ENCODE measurements around the gene DLGAP1.

The DLGAP1 gene

DNA sequence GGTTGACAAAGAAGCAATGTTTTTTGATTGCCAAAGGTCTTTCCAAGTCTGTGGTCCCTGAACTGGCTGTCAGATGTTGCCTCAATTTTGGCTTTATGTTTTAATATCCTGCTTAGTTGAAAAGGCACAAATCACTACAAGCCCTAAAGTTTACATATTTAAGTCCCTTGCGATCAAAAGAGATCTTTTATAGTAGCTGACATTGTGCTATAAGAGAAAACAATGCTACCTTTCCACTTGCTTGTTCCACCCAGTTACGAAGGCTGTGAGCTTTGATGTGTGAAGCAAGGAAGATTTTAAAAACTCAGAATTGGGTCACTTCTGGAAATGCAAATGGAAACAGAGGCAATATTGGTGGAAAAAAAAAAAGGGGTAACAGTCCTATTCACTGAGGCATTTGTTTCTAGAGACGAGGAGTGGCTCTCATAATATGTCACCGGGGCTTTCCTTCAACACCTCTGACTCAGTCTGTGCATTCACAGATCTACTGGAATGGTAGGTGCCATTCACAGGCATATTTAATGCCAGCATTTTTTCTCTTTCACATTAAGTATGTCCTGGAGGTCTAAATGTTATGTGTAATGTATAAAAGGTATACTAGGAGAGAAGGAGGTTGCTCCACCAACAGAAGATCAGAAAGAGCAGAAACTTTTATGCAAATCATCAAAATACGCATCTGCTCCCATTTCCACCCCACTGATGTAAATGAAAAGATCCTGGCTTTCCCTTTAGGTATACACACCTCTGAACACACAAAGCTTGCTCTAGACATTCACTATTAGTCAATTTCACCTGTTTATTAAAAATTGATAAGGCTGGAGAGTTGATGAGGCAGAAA, 913.3 kb downstream of the DLGAP1 start:
- Histone ChIP-seq H3F3A (ENCODE audit: insufficient read depth) (no peaks in the 10 kb centered on the region), H3K27ac (ENCODE audit: low read depth, low read length) (no peak overlapping the region), H3K4me3 (ENCODE audit: insufficient read depth, low read length, poor library complexity, severe bottlenecking) (no peak overlapping the region), H3K9ac (ENCODE audit: low read length) (no peak overlapping the region), H3K9me2 (replicated peaks; ENCODE audit: insufficient read depth, low read length) (no peaks in the 10 kb centered on the region), H3K9me3 (ENCODE audit: insufficient read depth, low read length) (no peaks in the 10 kb centered on the region), H3K27me3 (ENCODE audit: low read length) (no peaks in the 10 kb centered on the region), H3K36me3 (ENCODE audit: low read length) (no peaks in the 10 kb centered on the region), H2AFZ (ENCODE audit: low read depth, low read length, severe bottlenecking) (no peak overlapping the region), H3K79me2 (ENCODE audit: insufficient read depth, low read length) (no peaks in the 10 kb centered on the region), H4K20me1 (ENCODE audit: low read depth, low read length) (no peaks in the 10 kb centered on the region), H3K4me2 (ENCODE audit: low read depth, low read length, poor library complexity, severe bottlenecking) (no peak overlapping the region)
- TF ChIP-seq, protein P1, sequence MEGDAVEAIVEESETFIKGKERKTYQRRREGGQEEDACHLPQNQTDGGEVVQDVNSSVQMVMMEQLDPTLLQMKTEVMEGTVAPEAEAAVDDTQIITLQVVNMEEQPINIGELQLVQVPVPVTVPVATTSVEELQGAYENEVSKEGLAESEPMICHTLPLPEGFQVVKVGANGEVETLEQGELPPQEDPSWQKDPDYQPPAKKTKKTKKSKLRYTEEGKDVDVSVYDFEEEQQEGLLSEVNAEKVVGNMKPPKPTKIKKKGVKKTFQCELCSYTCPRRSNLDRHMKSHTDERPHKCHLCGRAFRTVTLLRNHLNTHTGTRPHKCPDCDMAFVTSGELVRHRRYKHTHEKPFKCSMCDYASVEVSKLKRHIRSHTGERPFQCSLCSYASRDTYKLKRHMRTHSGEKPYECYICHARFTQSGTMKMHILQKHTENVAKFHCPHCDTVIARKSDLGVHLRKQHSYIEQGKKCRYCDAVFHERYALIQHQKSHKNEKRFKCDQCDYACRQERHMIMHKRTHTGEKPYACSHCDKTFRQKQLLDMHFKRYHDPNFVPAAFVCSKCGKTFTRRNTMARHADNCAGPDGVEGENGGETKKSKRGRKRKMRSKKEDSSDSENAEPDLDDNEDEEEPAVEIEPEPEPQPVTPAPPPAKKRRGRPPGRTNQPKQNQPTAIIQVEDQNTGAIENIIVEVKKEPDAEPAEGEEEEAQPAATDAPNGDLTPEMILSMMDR (IDR thresholded peaks at IDR 0.05; ENCODE audit: insufficient read depth, low read length, poor library complexity, severe bottlenecking) = no peak
- TF ChIP-seq EZH2phosphoT487 (conservative IDR thresholded peaks at IDR 0.05; ENCODE audit: low read length) = no peak

DNA sequence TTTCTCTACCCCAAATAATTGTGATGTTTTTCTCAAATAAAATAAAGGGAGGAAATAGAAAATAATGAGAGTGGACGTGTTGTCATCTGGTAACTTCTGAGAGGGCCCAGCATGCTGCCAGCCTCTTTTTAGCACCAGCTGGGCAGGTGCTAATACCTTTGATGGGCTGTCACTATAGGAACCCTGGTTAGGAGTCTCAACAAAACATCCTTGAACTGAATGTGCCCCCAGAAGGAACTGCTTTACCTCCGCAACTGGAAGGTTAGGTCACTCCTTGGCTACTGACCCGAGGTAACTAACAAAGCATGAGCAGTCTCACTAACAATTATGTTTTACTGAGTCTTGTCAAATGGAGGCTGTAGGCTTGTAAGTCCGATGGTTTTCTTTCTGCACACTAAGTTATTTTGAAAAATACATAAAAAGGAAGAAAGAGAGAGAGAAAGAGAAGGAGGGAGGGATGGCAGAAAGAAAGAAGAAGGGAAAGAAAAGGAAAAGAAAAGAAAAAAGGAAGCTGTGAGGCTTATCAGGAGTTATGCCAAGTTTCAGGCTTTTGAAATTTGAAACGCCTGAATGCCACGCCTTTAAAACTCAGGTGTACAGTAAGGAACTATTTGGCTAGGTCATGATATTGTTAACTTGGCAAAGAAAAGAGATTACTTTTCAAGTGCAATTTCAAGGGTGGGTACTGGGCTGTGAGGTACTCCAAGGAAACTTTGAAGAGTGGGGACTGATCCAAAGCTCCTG, 914.1 kb downstream of the DLGAP1 start:
- Histone ChIP-seq H3F3A (ENCODE audit: insufficient read depth) (no peaks in the 10 kb centered on the region), H3K9ac (ENCODE audit: low read length) (no peak overlapping the region), H3K4me2 (ENCODE audit: low read depth, low read length, poor library complexity, severe bottlenecking) (no peak overlapping the region), H3K9me3 (ENCODE audit: insufficient read depth, low read length) (no peaks in the 10 kb centered on the region), H2AFZ (ENCODE audit: low read depth, low read length, severe bottlenecking) (no peak overlapping the region), H3K27me3 (ENCODE audit: low read length) (no peaks in the 10 kb centered on the region), H3K27ac (ENCODE audit: low read depth, low read length) (no peak overlapping the region), H3K4me3 (ENCODE audit: insufficient read depth, low read length, poor library complexity, severe bottlenecking) (no peak overlapping the region), H4K20me1 (ENCODE audit: low read depth, low read length) (no peaks in the 10 kb centered on the region), H3K9me2 (replicated peaks; ENCODE audit: insufficient read depth, low read length) (no peaks in the 10 kb centered on the region), H3K36me3 (ENCODE audit: low read length) (no peaks in the 10 kb centered on the region), H3K79me2 (ENCODE audit: insufficient read depth, low read length) (no peaks in the 10 kb centered on the region)
- TF ChIP-seq, protein P1 (IDR thresholded peaks at IDR 0.05; ENCODE audit: insufficient read depth, low read length, poor library complexity, severe bottlenecking) = no peak
- no peak for TF ChIP-seq EZH2phosphoT487 (conservative IDR thresholded peaks at IDR 0.05; ENCODE audit: low read length)

DNA sequence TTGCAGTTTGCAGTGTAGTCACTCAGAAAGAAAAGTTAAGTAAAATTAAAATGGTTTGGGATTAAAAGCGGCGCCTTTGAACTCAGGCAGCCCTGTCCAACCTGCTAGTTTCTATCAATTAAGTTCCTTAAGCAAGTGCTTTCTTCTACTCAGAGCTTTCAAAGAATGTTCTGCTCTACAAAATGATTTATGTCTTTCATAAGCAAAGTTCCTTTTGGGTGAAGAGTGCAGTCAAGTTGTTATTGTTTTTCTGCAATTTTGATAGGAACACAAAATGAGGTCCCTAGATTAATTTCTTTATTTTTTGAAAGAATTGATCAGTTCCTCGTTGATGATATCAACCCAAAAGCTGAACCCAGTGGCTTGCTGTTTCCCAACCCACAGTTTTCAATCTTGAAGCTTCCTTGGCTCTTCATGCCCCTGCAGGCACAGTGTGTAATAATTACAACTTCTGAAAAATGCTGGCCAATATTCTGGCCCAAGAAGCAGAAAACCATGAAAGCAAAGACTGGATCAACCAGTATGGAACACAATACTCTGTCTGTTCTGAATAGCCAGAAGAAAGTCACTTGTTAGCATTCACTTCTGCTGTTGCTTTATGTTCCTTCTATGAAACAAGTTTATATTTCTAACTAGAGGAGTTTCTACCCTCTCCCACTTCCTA, 916.0 kb downstream of the DLGAP1 start:
- Histone ChIP-seq H3K9me3 (ENCODE audit: insufficient read depth, low read length) (no peaks in the 10 kb centered on the region), H3K9ac (ENCODE audit: low read length) (no peak overlapping the region), H3K4me3 (ENCODE audit: insufficient read depth, low read length, poor library complexity, severe bottlenecking) (no peak overlapping the region), H3F3A (ENCODE audit: insufficient read depth) (no peaks in the 10 kb centered on the region), H3K79me2 (ENCODE audit: insufficient read depth, low read length) (no peaks in the 10 kb centered on the region), H3K9me2 (replicated peaks; ENCODE audit: insufficient read depth, low read length) (no peaks in the 10 kb centered on the region), H2AFZ (ENCODE audit: low read depth, low read length, severe bottlenecking) (no peak overlapping the region), H4K20me1 (ENCODE audit: low read depth, low read length) (no peaks in the 10 kb centered on the region), H3K4me2 (ENCODE audit: low read depth, low read length, poor library complexity, severe bottlenecking) (no peak overlapping the region), H3K27ac (ENCODE audit: low read depth, low read length) (no peak overlapping the region), H3K36me3 (ENCODE audit: low read length) (no peaks in the 10 kb centered on the region), H3K27me3 (ENCODE audit: low read length) (no peaks in the 10 kb centered on the region)
- TF ChIP-seq EZH2phosphoT487 (conservative IDR thresholded peaks at IDR 0.05; ENCODE audit: low read length) = no peak
- TF ChIP-seq, protein P1 (IDR thresholded peaks at IDR 0.05; ENCODE audit: insufficient read depth, low read length, poor library complexity, severe bottlenecking) = no peak
